ENCODE results near the gene PSPC1.

DNA sequence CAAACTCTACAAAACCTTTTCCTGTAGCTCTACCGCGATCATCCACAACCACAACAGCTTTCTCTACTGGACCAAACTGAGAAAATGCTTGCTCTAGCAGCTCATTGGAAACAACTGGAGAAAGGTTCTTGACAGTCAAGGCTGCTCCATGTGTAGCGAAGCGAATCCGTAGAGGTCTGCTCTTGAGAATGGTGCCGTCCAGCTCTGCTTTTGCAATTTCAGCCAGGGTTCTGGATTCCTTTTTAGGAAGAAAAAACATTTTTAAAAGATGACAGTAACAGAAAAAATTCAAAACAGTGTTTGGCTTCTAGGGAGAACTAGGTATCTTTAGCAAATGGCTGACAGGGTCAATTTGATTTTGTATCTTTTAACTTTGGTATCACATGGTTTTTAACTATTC lies 10.4 kb downstream of the PSPC1 start:
- no peak for TF ChIP-seq CTCF (IDR thresholded peaks at IDR 0.05)
- no peak for TF ChIP-seq ZFX (IDR thresholded peaks at IDR 0.05; ENCODE audit: borderline replicate concordance)

Data from 22Rv1 (cell line).